GM18499 (cell line): ENCODE results near the gene PSMD8.
"Not testable (repeated sequence)": the region's sequence is repeated elsewhere in the genome, so short reads cannot be mapped to it uniquely, and the experiment has no call there.

Experiments
- ATAC-seq: cut with Tn5 transposase; IDR thresholded peaks from one replicate; pipeline ENCODE4 v1.9.1; 2021; ENCODE audit warnings: moderate number of reproducible peaks; ENCODE audit not compliant: insufficient read depth, unreplicated experiment

PSMD8 gene

GRCh38 chr19:38409631-38410133 lies 35.3 kb downstream of the PSMD8 start:
- no peak for ATAC-seq

DNA sequence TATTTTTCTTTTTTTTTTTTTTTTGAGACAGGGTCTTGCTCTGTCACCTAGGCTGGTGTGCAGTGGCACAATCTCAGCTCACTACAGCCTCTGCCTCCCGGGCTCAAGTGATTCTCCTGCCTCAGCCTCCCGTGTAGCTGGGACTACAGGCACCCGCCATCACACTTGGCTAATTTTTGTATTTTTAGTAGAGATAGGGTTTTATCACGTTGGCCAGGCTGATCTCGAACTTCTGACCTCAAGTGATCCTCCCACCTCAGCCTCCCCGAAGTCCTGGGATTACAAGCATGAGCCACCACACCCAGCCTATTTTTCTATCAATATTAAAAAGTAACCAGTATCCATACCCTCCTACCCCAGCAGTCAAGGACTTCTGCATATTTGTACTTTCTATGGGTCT lies 36.0 kb downstream of the PSMD8 start:
- not testable (repeated sequence) for ATAC-seq

GRCh38 chr19:38411041-38411712 lies 36.8 kb downstream of the PSMD8 start:
- ATAC-seq = no peak

DNA sequence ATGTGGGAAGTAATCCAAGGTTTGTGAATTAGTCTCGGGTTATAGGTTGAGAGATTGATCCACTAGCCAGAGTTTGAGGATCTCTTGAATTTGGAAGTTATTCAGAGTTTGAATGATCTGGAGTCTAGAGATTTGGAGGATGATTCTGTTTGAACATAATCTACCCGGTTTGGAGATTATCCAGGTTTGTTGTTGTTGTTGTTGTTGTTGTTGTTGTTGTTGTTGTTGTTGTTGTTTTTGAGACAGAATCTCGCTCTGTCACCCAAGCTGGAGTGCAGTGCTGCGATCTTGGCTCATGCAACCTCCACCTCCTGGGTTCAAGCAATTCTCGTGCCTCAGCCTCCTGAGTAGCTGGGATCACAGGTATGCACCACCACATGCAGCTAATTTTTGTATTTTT lies 37.5 kb downstream of the PSMD8 start:
- ATAC-seq = not testable (repeated sequence)

DNA sequence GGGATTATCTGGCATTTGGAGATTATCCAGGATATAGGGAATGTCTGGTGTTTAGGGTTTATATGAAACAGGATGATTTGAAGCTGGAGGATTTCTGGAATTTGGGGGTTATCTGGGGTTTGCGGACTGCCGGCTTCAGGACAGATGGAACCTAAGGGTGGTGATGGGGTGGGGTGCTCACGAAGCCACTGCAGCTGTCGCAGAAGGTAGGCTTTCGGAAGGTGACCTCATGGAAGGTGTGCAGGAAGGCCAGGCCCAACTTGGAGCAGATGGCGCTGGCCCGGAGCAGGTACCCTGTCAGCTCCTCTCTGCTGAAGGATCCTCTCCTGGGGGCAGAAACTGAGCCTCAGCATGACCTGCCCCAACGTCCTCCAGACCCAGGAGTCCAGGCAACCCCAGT lies 38.1 kb downstream of the PSMD8 start:
- ATAC-seq = no peak

DNA sequence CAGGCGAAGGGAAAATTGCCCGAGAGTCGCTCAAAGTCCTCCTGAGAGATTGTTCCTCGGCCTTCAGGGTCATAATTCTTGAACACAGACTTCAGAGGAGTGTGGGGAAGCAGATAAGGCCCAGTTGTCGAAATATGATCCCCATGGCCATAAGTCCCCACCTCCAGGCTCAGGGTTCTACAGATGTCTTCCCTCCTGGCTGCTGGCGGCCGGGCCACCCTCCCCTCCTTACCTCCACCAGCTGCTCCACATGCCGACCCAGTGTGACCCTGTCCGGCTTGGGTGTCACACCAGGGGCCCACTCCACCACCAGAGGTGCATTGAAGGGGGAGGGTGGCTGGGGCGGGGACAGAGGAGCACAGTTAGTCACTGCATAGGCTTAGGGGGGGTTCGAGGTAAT lies 38.6 kb downstream of the PSMD8 start:
- ATAC-seq = no peak

DNA sequence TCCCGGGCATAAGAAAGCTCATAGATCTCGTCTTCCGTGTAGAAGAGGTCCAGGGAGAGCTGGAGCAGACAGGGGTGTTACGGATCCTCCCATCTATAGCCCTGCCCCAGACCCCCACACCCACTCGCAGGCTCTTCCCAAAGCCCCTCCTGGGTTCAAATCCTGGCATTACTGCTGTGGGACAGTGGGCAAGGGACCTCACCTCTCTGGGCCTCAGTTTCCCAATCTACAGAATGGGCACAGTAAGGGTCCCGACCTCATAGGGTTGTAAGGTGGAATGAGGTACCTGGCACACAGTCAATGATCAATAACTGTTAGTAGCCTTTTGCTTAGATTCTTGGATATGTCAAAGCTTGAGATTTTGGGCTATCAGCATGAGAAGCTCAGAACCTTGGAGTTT lies 39.0 kb downstream of the PSMD8 start:
- no peak for ATAC-seq

DNA sequence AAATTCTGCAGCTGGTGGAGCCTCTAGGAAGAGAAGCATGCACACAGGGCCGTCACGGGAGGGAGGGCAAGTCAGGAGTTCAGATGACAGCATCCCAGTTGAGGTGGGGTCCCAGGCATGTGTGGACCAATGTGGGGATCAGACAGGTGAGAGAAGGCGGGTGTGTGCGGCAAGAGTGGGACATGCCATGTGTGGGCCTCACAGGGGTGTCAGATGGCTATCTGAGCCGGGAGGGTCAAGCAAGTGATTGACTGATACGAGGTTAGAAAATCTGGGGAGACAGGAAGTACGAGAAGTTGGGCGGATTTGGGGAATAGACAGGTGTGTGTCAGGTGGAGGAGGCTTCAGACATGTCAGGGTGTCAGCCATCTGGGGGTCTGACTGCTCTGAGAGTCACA lies 42.8 kb downstream of the PSMD8 start:
- ATAC-seq = no peak

GRCh38 chr19:38417544-38418506 lies 43.5 kb downstream of the PSMD8 start:
- ATAC-seq = no peak

GRCh38 chr19:38420935-38421334 lies 46.6 kb downstream of the PSMD8 start:
- ATAC-seq = no peak

- ATAC-seq = no peak
Measured at GRCh38 chr19:38421856-38422255, 47.5 kb downstream of the PSMD8 start.

GRCh38 chr19:38422438-38422837 lies 48.1 kb downstream of the PSMD8 start:
- ATAC-seq = no peak

DNA sequence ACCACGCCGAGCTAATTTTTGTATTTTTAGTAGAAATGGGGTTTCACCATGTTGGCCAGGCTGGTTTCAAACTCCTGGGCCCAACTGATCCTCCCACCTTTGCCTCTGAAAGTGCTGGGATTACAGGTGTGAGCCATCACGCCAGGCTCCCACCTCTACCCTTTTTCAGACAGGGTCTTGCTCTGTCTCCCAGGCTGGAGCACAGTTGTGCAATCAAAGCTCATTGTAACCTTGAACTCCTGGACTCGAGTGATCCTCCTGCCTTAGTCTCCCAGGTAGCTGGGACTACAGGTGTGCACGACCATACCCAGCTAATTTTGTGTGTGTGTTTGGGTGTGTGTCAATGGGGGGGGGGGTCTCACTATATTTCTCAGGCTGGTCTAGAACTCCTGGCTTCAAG lies 49.9 kb downstream of the PSMD8 start:
- ATAC-seq = no peak

DNA sequence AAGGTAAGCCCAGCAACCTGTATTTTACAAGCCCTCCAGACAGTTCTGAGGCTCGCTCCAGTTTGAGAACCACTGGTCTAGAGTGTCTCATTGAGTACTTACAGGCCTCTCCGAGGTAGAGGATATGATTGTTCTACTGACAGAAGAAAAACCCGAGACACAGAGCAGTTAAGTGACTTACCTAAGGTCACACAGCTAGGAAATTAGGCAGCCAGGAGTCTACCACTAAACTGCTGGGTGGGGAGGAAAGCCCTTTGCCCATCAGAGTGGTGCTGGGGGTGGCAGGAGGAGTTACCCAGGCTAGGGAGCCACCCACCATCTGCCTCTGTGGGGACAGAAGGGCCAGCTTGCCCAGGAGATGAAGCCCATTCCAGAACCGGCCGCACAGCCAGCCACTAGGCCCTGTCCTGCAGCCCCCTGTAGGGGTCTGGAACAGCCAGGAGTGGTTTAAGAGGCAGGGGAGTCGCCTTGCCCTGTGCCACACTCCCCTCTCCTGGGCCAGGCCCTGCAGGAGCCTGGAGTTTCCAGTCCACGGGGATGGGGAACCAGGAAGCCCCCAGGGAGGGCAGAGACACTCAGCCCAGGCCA lies 50.9 kb downstream of the PSMD8 start:
- no peak for ATAC-seq

GRCh38 chr19:38425810-38426466 lies 51.6 kb downstream of the PSMD8 start, which contains the start of gene RASGRP4:
RASGRP4 (minus strand) TSS chr19:38426219; CDS start chr19:38426091, 128 bp downstream.
- no peak for ATAC-seq

DNA sequence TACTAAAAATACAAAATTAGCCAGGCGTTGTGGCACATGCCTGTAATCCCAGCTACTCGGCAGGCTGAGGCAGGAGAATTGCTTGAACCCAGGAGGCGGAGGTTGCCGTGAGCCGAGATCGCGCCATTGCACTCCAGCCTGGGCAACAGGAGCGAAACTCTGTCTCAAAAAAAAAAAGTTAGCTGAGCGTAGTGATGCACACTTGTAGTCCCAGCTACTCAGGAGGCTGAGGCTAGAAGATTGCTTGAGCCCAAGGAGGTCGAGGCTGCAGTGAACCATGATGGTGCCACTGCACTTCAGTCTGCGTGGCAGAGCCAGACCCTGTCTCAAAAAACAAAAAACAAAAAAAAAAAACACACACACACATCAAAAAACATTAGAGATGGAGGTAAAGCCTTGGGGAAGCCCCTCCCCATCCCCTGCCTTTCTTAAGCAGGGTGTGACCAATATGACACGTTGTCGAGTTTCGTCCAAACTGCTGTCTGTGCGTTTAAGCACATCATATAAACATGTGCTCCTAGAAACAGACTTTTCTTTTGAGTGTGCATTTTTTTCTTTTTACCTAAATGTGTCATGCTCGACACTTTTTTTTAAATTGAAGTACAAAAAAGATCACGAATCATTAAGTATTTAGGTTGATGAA lies 52.8 kb downstream of the PSMD8 start:
- ATAC-seq = not testable (repeated sequence)

- no peak for ATAC-seq
Measured at GRCh38 chr19:38429055-38429810, 54.9 kb downstream of the PSMD8 start.

DNA sequence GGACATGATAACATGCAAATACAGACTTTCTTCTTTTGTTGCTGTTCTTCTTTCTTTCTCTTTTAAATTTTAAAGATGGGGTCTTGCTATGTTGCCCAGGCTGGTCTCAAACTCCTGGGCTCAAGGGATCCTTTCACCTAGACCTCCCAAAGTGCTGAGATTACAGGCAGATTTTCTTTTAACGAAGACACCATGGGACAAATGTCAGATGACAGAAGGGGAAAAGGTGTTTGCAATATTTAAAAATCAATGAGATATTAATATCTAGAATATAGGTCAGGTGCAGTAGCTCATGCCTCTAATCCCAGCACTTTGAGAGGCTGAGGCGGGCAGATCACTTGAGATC lies 55.4 kb downstream of the PSMD8 start:
- ATAC-seq = no peak

DNA sequence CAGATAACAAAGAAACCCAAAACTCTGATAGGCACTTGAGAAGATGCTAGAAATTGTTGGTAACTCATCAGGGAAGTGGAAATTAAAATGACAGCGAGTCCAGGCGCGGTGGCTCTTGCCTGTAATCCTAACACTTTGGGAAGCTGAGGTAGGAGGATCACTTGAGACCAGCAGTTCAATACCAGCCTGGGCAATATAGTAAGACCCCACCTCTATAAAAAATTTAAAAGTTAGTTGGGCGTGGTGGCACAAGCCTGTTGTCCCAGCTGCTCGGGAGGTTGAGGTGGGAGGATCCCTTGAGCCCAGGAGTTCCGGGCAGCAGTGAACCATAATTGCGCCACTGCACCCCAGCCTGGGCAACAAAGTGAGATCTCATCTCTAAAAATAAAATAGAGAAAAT lies 56.6 kb downstream of the PSMD8 start:
- no peak for ATAC-seq
